Astrocyte of the cerebellum (primary cell): Measurements from ENCODE around the gene ABLIM2.

Experiments
- DNase-seq: peaks from one replicate; pipeline ENCODE4 v3.0.0-alpha.2; 2011; ENCODE audit warnings: low read depth
- H3K4me3 ChIP-seq: 2 replicates; pipeline ENCODE4 v1.5.1; 2011; ENCODE audit warnings: mild to moderate bottlenecking, low read depth, low read length, moderate library complexity
- CTCF ChIP-seq: IDR thresholded peaks from 2 replicates; pipeline ENCODE4 v1.5.1; 2012; ENCODE audit warnings: low read length, low read depth, moderate library complexity, mild to moderate bottlenecking; ENCODE audit errors: missing control alignments
- in situ Hi-C: cut with HindIII; loops from 2 replicates; pipeline ENCODE4 v1.10.0; 2017; ENCODE audit warnings: low sequenced_read_pairs

ABLIM2 gene

GRCh38 chr4:8113611-8114377, 44.8 kb downstream of the ABLIM2 start:
- TF ChIP-seq CTCF: no peak
- H3K4me3 ChIP-seq: no peak overlapping the region
- in situ Hi-C loops: no loop called here
- no peak for DNase-seq

DNA sequence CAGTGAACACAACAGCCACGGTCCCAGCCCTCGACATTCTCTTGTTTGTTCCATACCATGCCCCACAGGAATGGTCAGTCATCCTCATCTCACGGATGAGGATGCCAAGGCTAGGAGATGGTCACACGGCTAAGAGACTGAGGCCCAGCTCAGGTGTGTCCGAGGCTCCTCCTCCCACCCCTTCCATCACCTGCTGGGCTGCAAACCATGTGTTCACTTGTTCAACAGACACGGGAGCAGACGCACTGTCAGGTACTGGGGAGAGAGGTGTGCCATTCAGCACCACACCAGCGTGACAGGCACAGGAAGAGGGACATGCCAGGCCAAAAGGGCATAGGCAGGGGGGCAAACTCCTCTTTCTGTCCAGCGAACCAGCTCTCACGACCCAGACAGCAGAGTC, 45.9 kb downstream of the ABLIM2 start:
- TF ChIP-seq CTCF: no peak
- DNase-seq: no peak
- in situ Hi-C loops: no loop called here
- no peak overlapping the region for H3K4me3 ChIP-seq

DNA sequence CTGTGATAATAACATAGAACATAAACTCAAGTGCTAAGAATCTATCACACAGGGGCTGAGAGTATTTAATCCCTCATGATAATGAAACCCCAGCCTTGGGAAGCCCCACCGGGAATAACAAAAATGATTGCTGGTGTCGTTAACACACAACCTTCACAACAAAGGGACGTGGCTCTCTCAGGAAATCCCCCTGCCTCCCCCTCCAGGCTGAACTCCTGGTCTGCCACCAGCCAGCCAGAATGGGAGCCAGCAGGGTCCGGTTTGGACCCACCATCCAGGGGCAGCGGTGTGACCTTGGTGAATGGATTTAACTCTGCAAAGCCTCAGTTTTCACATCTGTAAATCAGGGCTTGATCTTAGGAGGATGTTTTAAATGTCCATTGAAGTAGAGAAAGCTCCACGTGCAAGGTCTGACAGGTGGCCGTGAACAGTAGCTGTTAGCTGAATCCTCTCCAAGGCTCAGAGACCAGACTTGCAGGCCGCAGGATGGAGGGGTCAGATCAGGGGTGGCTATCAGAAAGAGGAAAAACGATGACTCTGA, 46.5 kb downstream of the ABLIM2 start:
- no peak for DNase-seq
- H3K4me3 ChIP-seq: no peak overlapping the region
- in situ Hi-C loops: no loop called here
- TF ChIP-seq CTCF: no peak

DNA sequence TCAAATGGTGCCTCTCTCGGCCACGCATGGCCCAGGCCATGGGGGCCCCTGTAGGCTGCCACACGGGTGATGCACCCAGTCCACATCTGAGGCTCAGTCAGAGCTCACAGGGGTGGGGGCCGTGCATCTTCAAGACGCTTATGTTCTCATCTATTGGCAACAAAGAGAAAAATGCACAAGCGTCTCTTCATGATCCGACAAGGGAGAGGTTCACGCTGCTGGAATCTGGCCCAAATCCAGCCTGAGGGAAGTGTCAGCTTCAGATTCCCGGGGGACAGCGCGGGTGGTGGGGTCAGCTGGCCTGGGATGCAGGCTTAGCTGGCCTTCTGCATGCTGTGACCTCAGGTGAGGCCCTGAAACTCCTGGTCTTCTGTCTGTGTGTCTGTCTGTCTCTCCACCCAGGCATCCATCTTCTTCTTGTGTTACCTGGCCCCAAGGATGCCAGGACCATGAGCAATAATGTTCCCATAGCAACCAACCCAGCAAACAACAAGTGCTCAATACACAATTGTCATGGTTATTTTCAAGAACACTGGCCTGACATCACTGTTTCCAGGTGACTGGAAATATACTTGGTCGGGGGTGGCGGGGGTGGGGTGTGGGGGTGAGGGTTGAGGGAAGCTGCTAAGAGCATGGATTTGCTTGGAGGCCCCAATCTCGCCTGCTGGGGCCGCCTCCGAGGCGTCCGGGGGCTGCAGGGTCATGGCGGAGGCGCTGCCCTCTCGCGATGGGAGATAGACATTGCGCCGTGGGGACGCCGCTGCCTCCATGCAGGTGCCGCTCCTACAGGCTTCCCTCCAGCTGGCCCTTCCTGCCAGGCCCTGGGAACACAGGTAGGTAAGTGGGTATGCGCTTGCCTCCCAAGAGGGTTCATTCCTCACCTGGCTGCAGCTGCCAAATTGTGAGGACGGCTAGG, 48.3 kb downstream of the ABLIM2 start:
- no peak overlapping the region for H3K4me3 ChIP-seq
- no peak for DNase-seq
- TF ChIP-seq CTCF: peak; percentile 23
- in situ Hi-C loops: no loop called here

DNA sequence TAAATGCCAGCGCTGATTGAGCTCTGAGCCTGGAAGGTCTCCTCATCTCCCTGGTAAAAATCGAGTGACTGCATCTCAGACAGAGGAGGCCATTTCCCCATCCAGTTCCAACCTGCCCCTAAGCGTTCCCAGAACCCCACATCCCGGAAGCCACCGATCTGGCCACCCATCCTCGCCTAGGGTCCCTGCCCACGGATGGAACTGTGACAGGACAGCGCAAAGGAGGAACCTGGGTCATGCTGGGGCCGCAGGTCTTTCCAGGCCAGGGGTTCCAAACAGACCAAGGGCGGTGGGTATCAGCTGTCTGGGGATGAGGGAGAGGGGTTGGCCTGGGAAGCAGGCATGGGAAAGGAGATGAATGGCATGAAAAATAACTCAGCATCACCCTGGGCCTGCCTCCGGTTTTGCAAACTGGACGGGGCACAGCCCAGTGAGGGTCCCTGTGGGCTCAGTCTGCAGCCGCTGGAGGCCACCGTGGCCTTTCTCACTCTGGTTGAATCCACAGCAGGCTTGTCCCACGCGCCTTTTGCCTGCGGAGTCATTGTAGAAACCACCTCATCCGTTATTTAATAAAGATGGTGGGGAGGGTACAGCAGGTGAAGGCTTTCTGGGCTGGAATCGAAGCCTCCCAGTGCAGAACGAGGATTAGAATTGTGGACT, 49.1 kb downstream of the ABLIM2 start:
- TF ChIP-seq CTCF: no peak
- no peak for DNase-seq
- in situ Hi-C loops: no loop called here
- H3K4me3 ChIP-seq: no peak overlapping the region

GRCh38 chr4:8108991-8109390, 49.6 kb downstream of the ABLIM2 start:
- no peak for TF ChIP-seq CTCF
- in situ Hi-C loops: no loop called here
- no peak overlapping the region for H3K4me3 ChIP-seq
- no peak for DNase-seq
